ENCODE measurements around the gene CHMP2B.

The CHMP2B gene

GRCh38 chr3:87225659-87226058 is 1.4 kb upstream of the CHMP2B start:
- in situ Hi-C loops (cut with MboI; ENCODE audit: low sequenced_read_pairs, unreplicated experiment): no loop called here
- no peak for TF ChIP-seq CTCF (IDR thresholded peaks at IDR 0.05; ENCODE audit: borderline replicate concordance, control extremely low read depth, extremely low read depth, insufficient read depth, missing control alignments)
- DNase-seq (ENCODE audit: low spot score): no peak

GRCh38 chr3:87227835-87228144 is 681 bp downstream of the CHMP2B start:
- no peak for TF ChIP-seq CTCF (IDR thresholded peaks at IDR 0.05; ENCODE audit: borderline replicate concordance, control extremely low read depth, extremely low read depth, insufficient read depth, missing control alignments)
- in situ Hi-C loops (cut with MboI; ENCODE audit: low sequenced_read_pairs, unreplicated experiment): no loop called here
- peak; percentile 3 for DNase-seq (ENCODE audit: low spot score)

GRCh38 chr3:87228316-87228715 is 1.2 kb downstream of the CHMP2B start:
- in situ Hi-C loops (cut with MboI; ENCODE audit: low sequenced_read_pairs, unreplicated experiment): no loop called here
- DNase-seq (ENCODE audit: low spot score): no peak
- TF ChIP-seq CTCF (IDR thresholded peaks at IDR 0.05; ENCODE audit: borderline replicate concordance, control extremely low read depth, extremely low read depth, insufficient read depth, missing control alignments): no peak

GRCh38 chr3:87229113-87229512 is 2.0 kb downstream of the CHMP2B start:
- in situ Hi-C loops (cut with MboI; ENCODE audit: low sequenced_read_pairs, unreplicated experiment): no loop called here
- TF ChIP-seq CTCF (IDR thresholded peaks at IDR 0.05; ENCODE audit: borderline replicate concordance, control extremely low read depth, extremely low read depth, insufficient read depth, missing control alignments): no peak
- no peak for DNase-seq (ENCODE audit: low spot score)

- in situ Hi-C loops (cut with MboI; ENCODE audit: low sequenced_read_pairs, unreplicated experiment): no loop called here
- no peak for DNase-seq (ENCODE audit: low spot score)
These were observed 6.7 kb downstream of the CHMP2B start for GRCh38 chr3:87233805-87234204.

GRCh38 chr3:87236093-87236492 is 9.0 kb downstream of the CHMP2B start:
- in situ Hi-C loops (cut with MboI; ENCODE audit: low sequenced_read_pairs, unreplicated experiment): no loop called here
- no peak for DNase-seq (ENCODE audit: low spot score)
- TF ChIP-seq CTCF (IDR thresholded peaks at IDR 0.05; ENCODE audit: borderline replicate concordance, control extremely low read depth, extremely low read depth, insufficient read depth, missing control alignments): no peak

More at GRCh38 chr3:87233805-87234204, 6.7 kb downstream of the CHMP2B start:
- no peak for TF ChIP-seq CTCF (IDR thresholded peaks at IDR 0.05; ENCODE audit: borderline replicate concordance, control extremely low read depth, extremely low read depth, insufficient read depth, missing control alignments)
